ENCODE measurements around the gene EPB41. TPM values are rescaled to one million over a fixed set of nuclear protein-coding genes. Genes with fewer than 3 reads are reported as not detected.

Gene EPB41
- total and polyA plus RNA-seq, 12 donors: 6.6 to 49.5 (median 30.3) TPM

GRCh38 chr1:29113413-29114117, 199.2 kb downstream of the EPB41 start:
- Histone ChIP-seq H3K36me3 (replicated peaks in 1 of 2) (no peaks in the 10 kb centered on the region), H3K27ac (no peak overlapping the region), H3K27me3 (no peaks in the 10 kb centered on the region), H3K4me3 (no peak overlapping the region), H3K9me3 (replicated peaks in 1 of 3) (no peaks in the 10 kb centered on the region), H3K4me1 (replicated peaks in 1 of 2) (no peaks in the 10 kb centered on the region)
- TF ChIP-seq POLR2A (IDR thresholded peaks at IDR 0.05) (no peak), CTCF (IDR thresholded peaks at IDR 0.05) (no peak)
- 71 to 75% (median 72%) methylated on average over 6 of the region's 6 CpGs for WGBS, 4 donors
- DNase-seq: no peak
- intact Hi-C loops (cut with DNase I): no loop called here

- no peaks in the 10 kb centered on the region for H3K27me3 ChIP-seq
- H3K4me3 ChIP-seq: no peak overlapping the region
- H3K4me1 ChIP-seq (replicated peaks in 1 of 2): no peaks in the 10 kb centered on the region
- TF ChIP-seq POLR2A (IDR thresholded peaks at IDR 0.05): no peak
- TF ChIP-seq CTCF (IDR thresholded peaks at IDR 0.05): no peak
- intact Hi-C loops (cut with DNase I): no loop called here
- no peak for DNase-seq
- no peak overlapping the region for H3K27ac ChIP-seq
- 78 to 97% (median 88%) methylated on average over 1 of the region's 1 CpG for WGBS, 4 donors
- H3K36me3 ChIP-seq (replicated peaks in 1 of 2): no peaks in the 10 kb centered on the region
- no peaks in the 10 kb centered on the region for H3K9me3 ChIP-seq (replicated peaks in 1 of 3)
These were observed 200.3 kb downstream of the EPB41 start for GRCh38 chr1:29114654-29115053.

- DNase-seq: peak in 2 of 7 donors; percentile 37 to 46
- TF ChIP-seq CTCF (IDR thresholded peaks at IDR 0.05) (peak in 4 of 6 experiments; percentile 2 to 35 (median 14)), POLR2A (IDR thresholded peaks at IDR 0.05) (no peak)
- Histone ChIP-seq H3K27ac (peak overlapping the region in 2 of 5 donors; percentile 10 to 31), H3K4me3 (no peak overlapping the region), H3K9me3 (replicated peaks in 1 of 3) (no peaks in the 10 kb centered on the region), H3K27me3 (peaks cover 6% of the 10 kb centered on the region), H3K4me1 (replicated peaks in 1 of 2) (peaks cover 7% of the 10 kb centered on the region in 2 donors), H3K36me3 (replicated peaks in 1 of 2) (no peaks in the 10 kb centered on the region)
- intact Hi-C loops (cut with DNase I): no loop called here
- WGBS, 4 donors: 61 to 74% (median 68%) methylated on average over 2 of the region's 2 CpGs
These were observed 203.0 kb downstream of the EPB41 start for GRCh38 chr1:29117381-29117780.

- 74 to 92% (median 88%) methylated on average over 12 of the region's 12 CpGs for WGBS, 4 donors
- no peaks in the 10 kb centered on the region for H3K36me3 ChIP-seq (replicated peaks in 1 of 2)
- H3K4me1 ChIP-seq (replicated peaks in 1 of 2): peaks cover 15 to 23% of the 10 kb centered on the region in 2 donors
- intact Hi-C loops (cut with DNase I): no loop called here
- H3K4me3 ChIP-seq: no peak overlapping the region
- no peaks in the 10 kb centered on the region for H3K9me3 ChIP-seq (replicated peaks in 1 of 3)
- no peak overlapping the region for H3K27ac ChIP-seq
- no peak for DNase-seq
- TF ChIP-seq POLR2A (IDR thresholded peaks at IDR 0.05): no peak
- no peak for TF ChIP-seq CTCF (IDR thresholded peaks at IDR 0.05)
- peaks cover 12% of the 10 kb centered on the region for H3K27me3 ChIP-seq
These were observed 205.0 kb downstream of the EPB41 start for GRCh38 chr1:29119121-29119929.
